IMR-90 (cell line): ENCODE data around the gene BPTF. TPM values are rescaled to one million over a fixed set of nuclear protein-coding genes. Genes with fewer than 3 reads are reported as not detected.

Source experiments
- ATAC-seq: fragments of 200-7000 bp; cut with Tn5 transposase; 2 replicates; pipeline ENCODE4 v1.9.1; 2020; ENCODE audit warnings: low read depth, mild to moderate bottlenecking, moderate library complexity
- BruUV-seq: library from RNA; stranded (reverse); fragments of 400-500 nt; replicated peaks from 2 replicates; lab custom pipeline; 2021; lab: Mats Ljungman, UMichigan
- CTCF ChIA-PET: fragments of 300-600 bp; formaldehyde crosslinking; extraction: SDS; loops from one replicate; lab custom pipeline; 2021; ENCODE audit warnings: antibody characterized with exemption; lab: Yijun Ruan, JAX
- POLR2A ChIA-PET: fragments of 300-600 bp; sonication (Branson Sonifier 250); formaldehyde crosslinking; loops from one replicate; lab custom pipeline; 2022; ENCODE audit warnings: antibody characterized with exemption; ENCODE audit not compliant: unreplicated experiment; lab: Charles Lee
- DNase-seq: peaks from one replicate; pipeline ENCODE4 v3.0.0; 2013
- H2AFZ ChIP-seq: replicated peaks from 2 replicates; pipeline ENCODE3; 2013; ENCODE audit warnings: low read length, mild to moderate bottlenecking; ENCODE audit not compliant: poor library complexity
- H2AK5ac ChIP-seq: 2 replicates; pipeline ENCODE4 v1.6.1; 2013; ENCODE audit warnings: low read depth, low read length, inconsistent platforms
- H2AK9ac ChIP-seq: replicated peaks from 2 replicates; pipeline ENCODE3; 2013; ENCODE audit warnings: mild to moderate bottlenecking, low read depth, low read length, moderate library complexity; ENCODE audit not compliant: poor library complexity
- H2BK120ac ChIP-seq: 2 replicates; pipeline ENCODE4 v1.6.1; 2013; ENCODE audit warnings: low read depth, low read length, inconsistent platforms
- H2BK15ac ChIP-seq: 3 replicates; pipeline ENCODE4 v1.6.1; 2013; ENCODE audit warnings: low read depth, low read length, inconsistent platforms
- H2BK20ac ChIP-seq: 2 replicates; pipeline ENCODE4 v1.6.1; 2013; ENCODE audit warnings: low read depth, mild to moderate bottlenecking, inconsistent platforms, low read length, moderate library complexity
- H2BK5ac ChIP-seq: 2 replicates; pipeline ENCODE4 v1.6.1; 2013; ENCODE audit warnings: mild to moderate bottlenecking, low read depth, low read length, inconsistent platforms; ENCODE audit not compliant: poor library complexity, severe bottlenecking
- H3K14ac ChIP-seq: replicated peaks from 2 replicates; pipeline ENCODE4 v1.6.1; 2013; ENCODE audit warnings: low read depth, low read length, inconsistent platforms
- H3K18ac ChIP-seq: 2 replicates; pipeline ENCODE4 v1.6.1; 2013; ENCODE audit warnings: low read depth, low read length, control low read depth
- H3K23ac ChIP-seq: 2 replicates; pipeline ENCODE4 v1.6.1; 2013; ENCODE audit warnings: low read depth, low read length, inconsistent platforms
- H3K27ac ChIP-seq: 2 replicates; pipeline ENCODE4 v1.5.1; 2013; ENCODE audit warnings: mild to moderate bottlenecking, control low read depth, low read length; ENCODE audit not compliant: insufficient read depth
- H3K27me3 ChIP-seq: 2 replicates; pipeline ENCODE4 v1.6.1; 2013; ENCODE audit warnings: low read length; ENCODE audit not compliant: control insufficient read depth, insufficient read depth
- H3K36me3 ChIP-seq: 2 replicates; pipeline ENCODE4 v1.6.1; 2013; ENCODE audit warnings: low read length, mixed read lengths; ENCODE audit not compliant: control insufficient read depth, insufficient read depth
- H3K4ac ChIP-seq: 2 replicates; pipeline ENCODE4 v1.6.1; 2013; ENCODE audit warnings: low read depth, low read length, inconsistent platforms
- H3K4me1 ChIP-seq: 2 replicates; pipeline ENCODE4 v1.6.1; 2013; ENCODE audit warnings: low read length, mixed read lengths; ENCODE audit not compliant: control insufficient read depth, insufficient read depth
- H3K4me2 ChIP-seq: 2 replicates; pipeline ENCODE4 v1.6.1; 2013; ENCODE audit warnings: low read depth, mild to moderate bottlenecking, control low read depth, low read length, moderate library complexity
- H3K4me3 ChIP-seq: 2 replicates; pipeline ENCODE4 v1.5.1; 2013; ENCODE audit warnings: low read depth, mild to moderate bottlenecking, control low read depth, low read length, moderate library complexity; ENCODE audit not compliant: insufficient read depth
- H3K56ac ChIP-seq: 2 replicates; pipeline ENCODE4 v1.6.1; 2013; ENCODE audit warnings: low read length, inconsistent platforms; ENCODE audit not compliant: insufficient read depth; ENCODE audit errors: extremely low read depth
- H3K79me1 ChIP-seq, 2 experiments: 2 replicates each; pipeline ENCODE4 v1.6.1; 2013; ENCODE audit warnings: low read length in 2 of 2, inconsistent platforms in 1 of 2, low read depth in 1 of 2
- H3K9ac ChIP-seq: 2 replicates; pipeline ENCODE4 v1.6.1; 2013; ENCODE audit warnings: low read depth, low read length, control low read depth
- H3K9me1 ChIP-seq: 2 replicates; pipeline ENCODE4 v1.6.1; 2013; ENCODE audit warnings: low read length, inconsistent platforms; ENCODE audit not compliant: insufficient read depth
- H3K9me3 ChIP-seq: 2 replicates; pipeline ENCODE4 v1.6.1; 2013; ENCODE audit warnings: low read length; ENCODE audit not compliant: control insufficient read depth, insufficient read depth
- H4K20me1 ChIP-seq: 2 replicates; pipeline ENCODE4 v1.6.1; 2013; ENCODE audit warnings: low read length, inconsistent platforms; ENCODE audit not compliant: insufficient read depth
- H4K5ac ChIP-seq: 2 replicates; pipeline ENCODE4 v1.6.1; 2013; ENCODE audit warnings: mild to moderate bottlenecking, low read depth, low read length, control low read depth
- H4K8ac ChIP-seq, 2 experiments: 2 replicates each; pipeline ENCODE4 v1.6.1; 2013; ENCODE audit warnings: low read depth in 2 of 2, low read length in 2 of 2, control low read depth in 1 of 2, inconsistent platforms in 1 of 2
- H4K91ac ChIP-seq: 2 replicates; pipeline ENCODE4 v1.6.1; 2013; ENCODE audit warnings: low read depth, low read length, inconsistent platforms; ENCODE audit not compliant: insufficient read depth
- CEBPB ChIP-seq: IDR thresholded peaks from 2 replicates; pipeline ENCODE4 v1.6.1; 2012; ENCODE audit warnings: low read depth, low read length, improper control_type of control experiment
- CHD1 ChIP-seq: IDR thresholded peaks from 2 replicates; pipeline ENCODE4 v1.6.1; 2012; ENCODE audit warnings: low read depth, low read length, improper control_type of control experiment
- MAZ ChIP-seq: IDR thresholded peaks from 2 replicates; pipeline ENCODE4 v1.6.1; 2012; ENCODE audit warnings: low read depth, mild to moderate bottlenecking, low read length, improper control_type of control experiment, moderate library complexity, borderline replicate concordance
- MXI1 ChIP-seq: IDR thresholded peaks from 2 replicates; pipeline ENCODE4 v1.6.1; 2012; ENCODE audit warnings: low read depth, mild to moderate bottlenecking, low read length, moderate library complexity, borderline replicate concordance
- dilution Hi-C: fragments of 300-500 bp; cut with HindIII; formaldehyde crosslinking; loops from one replicate; pipeline ENCODE4 v1.14.3; 2018; ENCODE audit warnings: low sequenced_read_pairs; ENCODE audit not compliant: unreplicated experiment
- in situ Hi-C: fragments of 300-500 bp; cut with MboI; formaldehyde crosslinking; loops from 3 replicates; pipeline ENCODE4 v1.14.3; 2019; ENCODE audit warnings: low sequenced_read_pairs, inconsistent platforms, mixed read lengths
- intact Hi-C: fragments of 100-400 bp; cut with micrococcal nuclease; formaldehyde crosslinking; loops from 2 replicates; pipeline ENCODE4 v1.10.0; 2022
- polyA plus RNA-seq, 3 experiments: library from polyadenylated mRNA; depleted of rRNA; stranded (reverse); fragments of >200 nt; gene quantifications; 2 replicates each; pipeline ENCODE4 v1.2.3, GENCODE V29; 2012; ENCODE audit warnings: low replicate concordance in 1 of 3
- total RNA-seq: library from RNA; depleted of rRNA; stranded (reverse); fragments of >200 nt; gene quantifications from 2 replicates; pipeline ENCODE4 v1.2.3, GENCODE V29; 2012

BPTF gene
- total and polyA plus RNA-seq, 2 of the 4 experiments (the other 2 are of a cell fraction) = 32.3 to 35.7 TPM

DNA sequence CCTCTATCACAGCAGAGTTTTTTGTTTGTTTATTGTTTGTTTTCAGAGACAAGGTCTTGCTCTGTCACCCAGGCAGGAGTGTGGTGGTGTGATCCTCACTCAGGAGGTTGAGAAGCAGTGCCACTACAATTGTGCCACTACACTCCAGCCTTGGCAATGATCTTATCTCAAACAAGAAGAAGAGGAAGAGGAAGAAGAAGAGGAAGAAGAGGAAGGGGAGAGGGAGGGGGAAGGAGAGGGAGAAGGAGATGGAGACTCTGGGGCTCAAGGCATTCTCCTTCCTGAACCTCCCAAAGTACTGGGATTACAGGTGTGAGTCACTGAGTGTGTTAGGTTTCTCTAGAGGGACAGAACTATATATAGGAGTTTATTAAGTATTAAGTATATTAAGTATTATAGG is 188.1 kb downstream of the BPTF start:
- H3K9ac ChIP-seq = no peak overlapping the region
- no peak overlapping the region for H3K56ac ChIP-seq
- in situ Hi-C loops (no loop called here), dilution Hi-C loops (no loop called here), intact Hi-C loops (no loop called here)
- H2BK120ac ChIP-seq = no peak overlapping the region
- H4K20me1 ChIP-seq = no peaks in the 10 kb centered on the region
- no peaks in the 10 kb centered on the region for H3K36me3 ChIP-seq
- no peak overlapping the region for H3K4me2 ChIP-seq
- no peak for ATAC-seq
- ChIA-PET CTCF (no interaction called here), POLR2A (no interaction called here)
- no peaks in the 10 kb centered on the region for H3K4me1 ChIP-seq
- no peak overlapping the region for H2AK5ac ChIP-seq
- H3K27ac ChIP-seq = no peak overlapping the region
- no peak overlapping the region for H3K4me3 ChIP-seq
- no peak overlapping the region for H3K23ac ChIP-seq
- no peak overlapping the region for H3K4ac ChIP-seq
- no peaks in the 10 kb centered on the region for H3K9me3 ChIP-seq
- no peak for DNase-seq
- no peak overlapping the region for H3K14ac ChIP-seq
- H3K79me1 ChIP-seq = no peaks in the 10 kb centered on the region
- no peak overlapping the region for H2BK20ac ChIP-seq
- no peak overlapping the region for H2AK9ac ChIP-seq
- H2AFZ ChIP-seq = no peak overlapping the region
- no peak overlapping the region for H4K5ac ChIP-seq
- no peak overlapping the region for H4K91ac ChIP-seq
- no peak overlapping the region for H2BK15ac ChIP-seq
- no peaks in the 10 kb centered on the region for H3K9me1 ChIP-seq
- no TSS peak for BruUV-seq
- TF ChIP-seq CHD1 = no peak
- no peak for TF ChIP-seq MXI1
- no peak for TF ChIP-seq MAZ
- no peak for TF ChIP-seq CEBPB
- peaks cover 7% of the 10 kb centered on the region for H3K27me3 ChIP-seq
- no peak overlapping the region for H4K8ac ChIP-seq
- no peak overlapping the region for H2BK5ac ChIP-seq
- no peak overlapping the region for H3K18ac ChIP-seq
